Stomach (tissue), 9 donors: ENCODE data around the gene MLNR. TPM values are rescaled to one million over a fixed set of nuclear protein-coding genes. Genes with fewer than 3 reads are reported as not detected.

Experiments used
- DNase-seq, 2 donors: peaks; one replicate each; pipeline versions ENCODE4 v3.0.0 to v3.0.0-alpha.2; 2013 to 2019
- H3K27ac ChIP-seq, 5 donors: fragments of 200-600 bp in 4 of 5; sonication (generic) in 4 of 5; one replicate each; pipeline ENCODE4 v1.5.1; 2013 to 2019; ENCODE audit warnings: mild to moderate bottlenecking in 1 of 5, moderate library complexity in 1 of 5
- H3K27me3 ChIP-seq, 3 donors: fragments of 200-600 bp; sonication (generic); one replicate each; pipeline ENCODE4 v1.5.1; 2017 to 2019; ENCODE audit warnings: mixed run types in 1 of 3
- H3K36me3 ChIP-seq, 4 donors: fragments of 200-600 bp; sonication (generic); 1 replicate in 3 of 4; 2 replicates in 1 of 4; pipeline ENCODE4 v1.5.1; 2016 to 2019
- H3K4me1 ChIP-seq, 4 donors: fragments of 200-600 bp; sonication (generic); one replicate each; pipeline ENCODE4 v1.5.1; 2016 to 2019
- H3K4me3 ChIP-seq, 4 donors: fragments of 200-600 bp; sonication (generic) in 3 of 4; one replicate each; pipeline ENCODE4 v1.5.1; 2016 to 2019; ENCODE audit warnings: mild to moderate bottlenecking in 1 of 4
- H3K9me3 ChIP-seq, 4 donors: fragments of 200-600 bp; sonication (generic); one replicate each; pipeline ENCODE4 v1.5.1; 2016 to 2019
- CTCF ChIP-seq, 7 experiments: fragments of 450-650 bp in 4 of 7; fragments of 200-600 bp in 3 of 7; sonication (generic) in 3 of 7; IDR thresholded peaks; one replicate each; pipeline ENCODE4 v1.5.1; 2016 to 2019; ENCODE audit warnings: antibody characterized with exemption in 7 of 7, control low read depth in 2 of 7, mild to moderate bottlenecking in 1 of 7
- EP300 ChIP-seq: sonication (generic); formaldehyde crosslinking; IDR thresholded peaks from one replicate; pipeline ENCODE4 v1.6.1; 2017; ENCODE audit warnings: antibody characterized with exemption
- POLR2A ChIP-seq, 4 donors: fragments of 450-650 bp; IDR thresholded peaks; one replicate each; pipeline ENCODE4 v1.6.1; 2016; ENCODE audit warnings: antibody characterized with exemption in 4 of 4, control low read depth in 2 of 4, mild to moderate bottlenecking in 1 of 4, moderate library complexity in 1 of 4
- POLR2AphosphoS5 ChIP-seq, 3 donors: sonication (generic); formaldehyde crosslinking; IDR thresholded peaks; one replicate each; pipeline ENCODE4 v1.6.1; 2016; ENCODE audit warnings: antibody characterized with exemption in 3 of 3
- WGBS, 5 donors: extraction: QIAGEN DNeasy Blood & Tissue Kit in 3 of 5; methylation state at CpG; one replicate each; pipeline versions ENCODE4 v1.1.5 to v1.1.7; 2013 to 2018; 5-methylcytosine and 5-hydroxymethylcytosine counted together
- intact Hi-C: fragments of 100-400 bp; cut with DNase I; formaldehyde crosslinking; loops from one replicate; pipeline ENCODE4 v1.15.1; 2023; ENCODE audit warnings: low total_unique reads
- polyA plus RNA-seq, 3 donors: library from polyadenylated mRNA; stranded (reverse); fragments of 200-250 nt; gene quantifications; one replicate each; pipeline ENCODE4 v1.2.3, GENCODE V29; 2013
- small RNA-seq, 4 donors: library from RNA; depleted of rRNA; stranded (forward); fragments of <200 nt; gene quantifications; one replicate each; pipeline ENCODE3, GENCODE V24; 2016
- total RNA-seq, 5 donors: library from RNA; depleted of rRNA; stranded (reverse); fragments of >200 nt; gene quantifications; one replicate each; pipeline versions ENCODE4 v1.1.0 to v1.2.3, GENCODE V29; 2014 to 2016
- donor health status: healthy with polysubstance abuse.
- donor health status: Bipolar disorder and iron deficiency.
- donor health status: healthy.

Gene MLNR
- total and polyA plus RNA-seq, 8 donors = 0.08 to 2.4 (median 1.8) TPM; not detected in 5

DNA sequence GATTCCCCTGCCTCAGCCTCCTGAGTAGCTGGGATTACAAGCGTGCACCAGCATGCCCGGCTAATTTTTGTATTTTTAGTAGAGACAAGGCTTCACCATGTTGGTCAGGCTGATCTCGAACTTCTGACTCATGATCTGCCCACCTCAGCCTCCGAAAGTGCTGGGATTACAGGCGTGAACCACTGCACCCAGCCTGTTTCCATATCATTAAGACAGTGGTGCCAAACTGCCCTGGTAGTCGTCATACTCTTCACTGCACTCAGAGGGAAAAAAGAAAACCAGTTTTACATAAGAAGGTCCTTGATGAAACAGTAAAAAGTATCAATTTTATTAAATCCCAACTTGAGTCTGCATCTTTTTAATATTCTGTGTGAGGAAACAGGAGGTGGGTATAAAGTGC, 42.5 kb downstream of the MLNR start:
- Histone ChIP-seq H3K27ac (no peak overlapping the region), H3K9me3 (no peaks in the 10 kb centered on the region), H3K27me3 (no peaks in the 10 kb centered on the region), H3K4me3 (no peak overlapping the region), H3K36me3 (peaks cover 17 to 61% (median 55%) of the 10 kb centered on the region in 4 donors), H3K4me1 (peaks cover 0 to 13% (median 4%) of the 10 kb centered on the region in 4 donors)
- WGBS, 5 donors = 87 to 90% (median 88%) methylated on average over 6 of the region's 6 CpGs
- intact Hi-C loops = no loop called here
- no peak for TF ChIP-seq CTCF (IDR thresholded peaks at IDR 0.05)
- TF ChIP-seq POLR2AphosphoS5 (IDR thresholded peaks at IDR 0.05) = no peak
- no peak for TF ChIP-seq EP300
- TF ChIP-seq POLR2A (IDR thresholded peaks at IDR 0.05) = no peak
- DNase-seq = no peak

DNA sequence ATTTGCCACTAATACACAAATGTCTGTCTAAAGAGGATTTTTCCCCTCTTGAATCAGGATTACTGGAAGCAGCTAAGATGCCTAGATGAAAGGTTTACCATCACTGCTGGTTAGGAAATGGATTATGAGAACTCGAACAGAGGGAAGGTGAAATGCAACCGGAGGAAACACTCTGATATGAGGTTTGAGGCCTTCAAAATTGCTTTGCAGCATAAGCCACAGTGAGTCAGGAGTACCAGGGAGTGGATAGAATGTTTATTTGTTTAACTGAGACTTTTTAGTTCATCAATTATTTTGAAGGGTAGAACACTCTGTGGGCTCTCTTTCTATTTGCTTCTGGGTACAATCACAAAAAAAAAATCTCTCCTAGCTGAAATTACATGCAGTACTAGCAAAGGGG, 45.7 kb downstream of the MLNR start:
- Histone ChIP-seq H3K27me3 (no peaks in the 10 kb centered on the region), H3K9me3 (no peaks in the 10 kb centered on the region), H3K4me3 (no peak overlapping the region), H3K27ac (no peak overlapping the region), H3K4me1 (no peaks in the 10 kb centered on the region), H3K36me3 (peaks cover 12 to 54% (median 46%) of the 10 kb centered on the region in 4 donors)
- TF ChIP-seq POLR2AphosphoS5 (IDR thresholded peaks at IDR 0.05) = no peak
- TF ChIP-seq CTCF (IDR thresholded peaks at IDR 0.05) = no peak
- no peak for TF ChIP-seq POLR2A (IDR thresholded peaks at IDR 0.05)
- TF ChIP-seq EP300 = no peak
- DNase-seq = no peak
- intact Hi-C loops = no loop called here
- WGBS, 5 donors = 71 to 81% (median 79%) methylated on average over 2 of the region's 2 CpGs

GRCh38 chr13:49271264-49271663, 51.1 kb downstream of the MLNR start:
- H3K27ac ChIP-seq = no peak overlapping the region
- no peak for TF ChIP-seq EP300
- TF ChIP-seq CTCF (IDR thresholded peaks at IDR 0.05) = no peak
- TF ChIP-seq POLR2AphosphoS5 (IDR thresholded peaks at IDR 0.05) = no peak
- no peak for TF ChIP-seq POLR2A (IDR thresholded peaks at IDR 0.05)
- no peaks in the 10 kb centered on the region for H3K4me1 ChIP-seq
- H3K4me3 ChIP-seq = no peak overlapping the region
- H3K27me3 ChIP-seq = no peaks in the 10 kb centered on the region
- no peaks in the 10 kb centered on the region for H3K9me3 ChIP-seq
- peaks cover 0 to 23% (median 21%) of the 10 kb centered on the region in 4 donors for H3K36me3 ChIP-seq
- DNase-seq = no peak
- intact Hi-C loops = no loop called here
- 0 to 32% (median 24%) methylated on average over 1 of the region's 1 CpG for WGBS, 5 donors

Small RNA genes lying within 50 kb of the gene (small RNA-seq; reads per million reads assigned to genes)
- gene COX7CP1 = 0 reads per million in 4 donors

Other genes with a start within 250 kb of the MLNR start
- gene FNDC3A, start 244.4 kb upstream of the MLNR start, total RNA-seq = 100 to 1,000 TPM in 1 of 5 donors, 10 to 100 TPM in 4; 17.7 to 131 (median 52.9) TPM
- 10 to 100 TPM; 13.0 to 20.9 (median 18.7) TPM for gene FNDC3A, start 244.4 kb upstream of the MLNR start, polyA plus RNA-seq
- 10 to 100 TPM; 11.0 to 37.5 (median 18.4) TPM for gene CDADC1, start 27.6 kb downstream of the MLNR start, total RNA-seq
- gene CDADC1, start 27.6 kb downstream of the MLNR start, polyA plus RNA-seq = 1 to 10 TPM; 4.5 to 5.2 (median 4.7) TPM
- gene CAB39L, start 223.7 kb downstream of the MLNR start, total RNA-seq = 10 to 100 TPM; 29.3 to 61.6 (median 45.5) TPM
- gene CAB39L, start 223.7 kb downstream of the MLNR start, polyA plus RNA-seq = 10 to 100 TPM; 11.4 to 20.2 (median 12.0) TPM
- gene SETDB2, start 223.9 kb downstream of the MLNR start, total RNA-seq = 10 to 100 TPM in 3 of 5 donors, 1 to 10 TPM in 2; 3.5 to 28.6 (median 13.5) TPM
- 1 to 10 TPM; 3.4 to 6.6 (median 3.5) TPM for gene SETDB2, start 223.9 kb downstream of the MLNR start, polyA plus RNA-seq